Measurements from ENCODE around the gene C1QTNF5. TPM values are rescaled to one million over a fixed set of nuclear protein-coding genes. Genes with fewer than 3 reads are reported as not detected.

Gene C1QTNF5
- total RNA-seq, 2 experiments from 2014 or later = not detected

GRCh38 chr11:119382101-119382500 is 41.4 kb upstream of the C1QTNF5 start:
- no peak for DNase-seq
- ChIA-PET CTCF (interaction anchor here (0.8 to 15.0 kb wide), 16 partner anchors 8 to 93 kb away, joined by 3 to 241 read pairs (median 5); partner anchors contain the start of gene C1QTNF5), POLR2A (interaction anchor here (0.6 to 1.8 kb wide), 3 partner anchors 9 to 26 kb away, joined by 3 to 4 read pairs (median 3); no protein-coding TSS in a partner anchor)
- no peaks in the 10 kb centered on the region for H3K9me3 Mint-ChIP-seq
- intact Hi-C loops (cut with micrococcal nuclease) = no loop called here
- H3K27ac Mint-ChIP-seq = no peak overlapping the region
- H3K4me3 Mint-ChIP-seq = no peak overlapping the region
- H3K27me3 Mint-ChIP-seq = no peaks in the 10 kb centered on the region
- no peaks in the 10 kb centered on the region for H3K36me3 Mint-ChIP-seq (ENCODE audit: low read depth)
- TF ChIP-seq, protein P1, sequence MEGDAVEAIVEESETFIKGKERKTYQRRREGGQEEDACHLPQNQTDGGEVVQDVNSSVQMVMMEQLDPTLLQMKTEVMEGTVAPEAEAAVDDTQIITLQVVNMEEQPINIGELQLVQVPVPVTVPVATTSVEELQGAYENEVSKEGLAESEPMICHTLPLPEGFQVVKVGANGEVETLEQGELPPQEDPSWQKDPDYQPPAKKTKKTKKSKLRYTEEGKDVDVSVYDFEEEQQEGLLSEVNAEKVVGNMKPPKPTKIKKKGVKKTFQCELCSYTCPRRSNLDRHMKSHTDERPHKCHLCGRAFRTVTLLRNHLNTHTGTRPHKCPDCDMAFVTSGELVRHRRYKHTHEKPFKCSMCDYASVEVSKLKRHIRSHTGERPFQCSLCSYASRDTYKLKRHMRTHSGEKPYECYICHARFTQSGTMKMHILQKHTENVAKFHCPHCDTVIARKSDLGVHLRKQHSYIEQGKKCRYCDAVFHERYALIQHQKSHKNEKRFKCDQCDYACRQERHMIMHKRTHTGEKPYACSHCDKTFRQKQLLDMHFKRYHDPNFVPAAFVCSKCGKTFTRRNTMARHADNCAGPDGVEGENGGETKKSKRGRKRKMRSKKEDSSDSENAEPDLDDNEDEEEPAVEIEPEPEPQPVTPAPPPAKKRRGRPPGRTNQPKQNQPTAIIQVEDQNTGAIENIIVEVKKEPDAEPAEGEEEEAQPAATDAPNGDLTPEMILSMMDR (IDR thresholded peaks at IDR 0.05) = no peak
- no peak for ATAC-seq
- peaks cover 7% of the 10 kb centered on the region for H3K4me1 Mint-ChIP-seq (ENCODE audit: low read depth)

DNA sequence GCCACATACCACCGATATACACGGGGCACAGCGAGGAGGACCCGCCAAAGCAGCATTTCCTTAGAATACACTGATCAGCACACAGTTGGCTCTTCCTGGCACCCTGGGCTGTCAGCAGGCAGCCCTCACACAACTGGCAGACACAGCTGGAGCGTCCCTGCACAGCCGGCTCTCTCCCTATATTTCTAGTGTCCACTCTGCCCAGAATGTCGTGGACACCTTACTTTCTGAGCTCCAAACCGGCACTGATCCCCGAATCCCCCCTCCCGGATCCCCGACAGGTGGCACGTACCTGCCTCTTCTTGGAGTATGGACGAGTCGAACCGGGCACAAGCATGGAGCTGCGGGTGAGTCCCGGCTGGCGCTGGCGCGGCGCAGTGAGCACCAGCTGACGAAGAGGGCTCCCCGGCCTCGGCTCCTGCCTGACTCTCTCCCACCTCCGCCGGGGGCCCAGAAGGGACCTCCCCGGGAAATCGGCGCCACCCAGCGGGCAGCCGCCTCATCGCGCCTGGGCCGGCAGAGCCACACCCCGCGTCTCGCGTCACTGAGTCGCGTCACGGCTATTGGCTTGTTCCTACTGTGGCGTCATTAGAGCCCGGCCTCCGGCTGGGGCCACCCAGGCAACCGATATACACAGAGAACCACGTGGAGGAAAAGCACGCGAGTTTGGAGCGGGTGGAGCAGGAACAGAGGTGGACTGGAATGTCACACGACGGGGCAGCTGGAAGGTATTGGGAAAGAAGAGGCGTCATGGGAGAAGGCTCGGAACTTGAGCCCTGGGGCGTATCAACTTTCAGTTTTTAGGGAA is 40.7 kb upstream of the C1QTNF5 start, which contains the start of gene USP2:
Gene USP2, minus strand, starts transcription at position 510 of the 808 bp plus-strand sequence. CDS start 8,210 bp downstream, outside the sequence.
- Mint-ChIP-seq H3K27ac (no peak within 1 kb of the TSS), H3K9me3 (no peaks in the 10 kb centered on the region), H3K4me1 (ENCODE audit: low read depth) (peaks cover 7% of the 10 kb centered on the region), H3K36me3 (ENCODE audit: low read depth) (no peaks in the 10 kb centered on the region), H3K27me3 (no peaks in the 10 kb centered on the region), H3K4me3 (no peak within 1 kb of the TSS)
- ATAC-seq (peak; percentile 99), DNase-seq (peak; percentile 97)
- TF ChIP-seq, protein P1 (IDR thresholded peaks at IDR 0.05) = peak; percentile 88
- ChIA-PET CTCF (interaction anchor here (0.8 to 15.0 kb wide), 23 partner anchors 9 to 270 kb away, joined by 3 to 241 read pairs (median 4); partner anchors contain the start of gene C1QTNF5), POLR2A (interaction anchor here (0.6 to 1.8 kb wide), 6 partner anchors 9 to 215 kb away, joined by 3 to 4 read pairs (median 3); no protein-coding TSS in a partner anchor)
- intact Hi-C loops (cut with micrococcal nuclease) = no loop called here

DNA sequence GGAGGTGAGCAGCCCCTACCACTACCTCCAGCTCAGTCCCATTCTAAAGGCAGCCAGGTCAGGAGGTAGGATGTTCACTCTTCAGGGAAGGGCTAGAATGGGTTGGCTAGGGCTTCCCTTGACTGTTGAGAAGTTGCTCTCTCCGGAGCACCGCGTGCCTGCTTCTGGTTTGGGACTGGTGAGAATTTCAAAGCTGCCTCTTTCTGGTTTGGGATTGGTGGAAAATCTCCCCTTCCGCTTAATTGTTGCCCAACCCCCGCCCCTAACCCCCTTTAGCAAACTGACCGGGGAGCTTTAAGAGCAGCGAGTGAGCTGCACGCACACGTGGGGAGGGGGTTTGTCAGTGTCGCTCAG is 40.1 kb upstream of the C1QTNF5 start:
- H3K4me1 Mint-ChIP-seq (ENCODE audit: low read depth) = peaks cover 7% of the 10 kb centered on the region

GRCh38 chr11:119380160-119380826 is 39.6 kb upstream of the C1QTNF5 start:
- ATAC-seq = no peak
- H3K27ac Mint-ChIP-seq = no peak overlapping the region
- CTCF ChIA-PET = interaction anchor here (0.9 to 15.0 kb wide), 13 partner anchors 10 to 269 kb away, joined by 3 to 241 read pairs (median 7); partner anchors contain the start of gene C1QTNF5

More for the DNA sequence above, 40.1 kb upstream of the C1QTNF5 start:
- Mint-ChIP-seq H3K27ac (no peak overlapping the region), H3K4me3 (no peak overlapping the region), H3K9me3 (no peaks in the 10 kb centered on the region), H3K36me3 (ENCODE audit: low read depth) (no peaks in the 10 kb centered on the region), H3K27me3 (no peaks in the 10 kb centered on the region)
- intact Hi-C loops (cut with micrococcal nuclease) = no loop called here
- ChIA-PET POLR2A (interaction anchor here (0.7 to 1.8 kb wide), 4 partner anchors 8 to 214 kb away, joined by 3 to 4 read pairs (median 3); no protein-coding TSS in a partner anchor), CTCF (interaction anchor here (0.8 to 15.0 kb wide), 20 partner anchors 9 to 269 kb away, joined by 3 to 241 read pairs (median 6); partner anchors contain the start of gene C1QTNF5)
- TF ChIP-seq, protein P1 (IDR thresholded peaks at IDR 0.05) = no peak
- ATAC-seq (no peak), DNase-seq (no peak)

More at GRCh38 chr11:119380160-119380826, 39.6 kb upstream of the C1QTNF5 start:
- Mint-ChIP-seq H3K27me3 (no peaks in the 10 kb centered on the region), H3K9me3 (no peaks in the 10 kb centered on the region), H3K4me1 (ENCODE audit: low read depth) (peaks cover 7% of the 10 kb centered on the region), H3K36me3 (ENCODE audit: low read depth) (no peaks in the 10 kb centered on the region), H3K4me3 (no peak overlapping the region)
- TF ChIP-seq, protein P1 (IDR thresholded peaks at IDR 0.05) = no peak
- POLR2A ChIA-PET = interaction anchor here (1.8 kb wide), 1 partner anchor 8 kb away, joined by 4 read pairs; no protein-coding TSS in a partner anchor
- intact Hi-C loops (cut with micrococcal nuclease) = no loop called here
- no peak for DNase-seq

Measured in activated CD8-positive, alpha-beta T cell treated with anti-CD3 and anti-CD28 coated beads for 36 hours (primary cell).